GM12801 (cell line): Measurements from ENCODE around the gene THOC6.

Experiments
- TF ChIP-seq, protein P1 (sequence below): IDR thresholded peaks from one replicate; pipeline ENCODE4 v1.5.1; 2011; ENCODE audit warnings: control low read depth; ENCODE audit not compliant: insufficient read length; ENCODE audit errors: extremely low read depth

THOC6 gene

DNA sequence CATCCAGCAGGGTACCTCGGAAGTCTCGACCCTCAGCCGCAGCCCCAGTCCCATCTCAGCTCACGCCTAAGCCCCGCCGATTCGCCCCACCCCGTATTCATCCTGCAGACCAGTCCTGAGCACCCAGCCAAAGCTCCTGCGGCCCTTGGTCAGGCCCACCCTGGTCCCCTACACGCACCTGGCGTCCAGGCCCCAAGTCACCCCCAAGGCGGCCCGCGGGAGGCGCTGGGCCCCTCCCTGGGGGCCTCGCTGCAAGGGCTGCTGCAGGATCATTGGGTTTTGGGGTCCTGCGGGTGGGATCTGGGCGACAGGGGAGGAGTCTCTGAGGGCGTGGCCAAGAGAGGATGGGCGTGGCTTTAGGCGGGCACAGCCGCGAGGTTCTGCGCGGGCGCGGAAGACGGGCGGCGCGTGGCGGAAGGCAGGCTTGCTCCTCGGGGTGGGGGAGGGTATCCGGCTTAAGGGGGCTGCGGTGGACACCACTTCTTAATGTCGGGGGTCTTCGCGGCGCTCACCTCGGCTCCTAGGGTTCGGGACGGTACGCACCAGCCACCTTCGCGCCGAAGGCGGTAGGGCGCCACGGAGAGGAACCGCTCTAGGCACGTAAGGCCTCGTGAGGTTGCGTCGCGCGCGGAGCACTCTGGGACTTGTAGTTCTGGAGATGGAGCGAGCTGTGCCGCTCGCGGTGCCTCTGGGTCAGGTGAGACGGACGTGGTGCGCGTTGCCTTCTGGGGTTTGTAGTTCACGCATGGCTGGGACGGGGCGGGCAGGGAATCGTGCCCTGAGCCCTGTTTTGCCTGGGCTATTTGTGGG, at the start of gene THOC6, which contains the start of gene HCFC1R1:
Gene THOC6 (plus strand): TSS at position 367 of the 810 bp plus-strand sequence. CDS start 292 bp downstream, at position 659.
Gene HCFC1R1 (minus strand): TSS at position 274 of the 810 bp plus-strand sequence. CDS start 1 bp downstream, at position 273.
- TF ChIP-seq, protein P1, sequence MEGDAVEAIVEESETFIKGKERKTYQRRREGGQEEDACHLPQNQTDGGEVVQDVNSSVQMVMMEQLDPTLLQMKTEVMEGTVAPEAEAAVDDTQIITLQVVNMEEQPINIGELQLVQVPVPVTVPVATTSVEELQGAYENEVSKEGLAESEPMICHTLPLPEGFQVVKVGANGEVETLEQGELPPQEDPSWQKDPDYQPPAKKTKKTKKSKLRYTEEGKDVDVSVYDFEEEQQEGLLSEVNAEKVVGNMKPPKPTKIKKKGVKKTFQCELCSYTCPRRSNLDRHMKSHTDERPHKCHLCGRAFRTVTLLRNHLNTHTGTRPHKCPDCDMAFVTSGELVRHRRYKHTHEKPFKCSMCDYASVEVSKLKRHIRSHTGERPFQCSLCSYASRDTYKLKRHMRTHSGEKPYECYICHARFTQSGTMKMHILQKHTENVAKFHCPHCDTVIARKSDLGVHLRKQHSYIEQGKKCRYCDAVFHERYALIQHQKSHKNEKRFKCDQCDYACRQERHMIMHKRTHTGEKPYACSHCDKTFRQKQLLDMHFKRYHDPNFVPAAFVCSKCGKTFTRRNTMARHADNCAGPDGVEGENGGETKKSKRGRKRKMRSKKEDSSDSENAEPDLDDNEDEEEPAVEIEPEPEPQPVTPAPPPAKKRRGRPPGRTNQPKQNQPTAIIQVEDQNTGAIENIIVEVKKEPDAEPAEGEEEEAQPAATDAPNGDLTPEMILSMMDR: no peak

DNA sequence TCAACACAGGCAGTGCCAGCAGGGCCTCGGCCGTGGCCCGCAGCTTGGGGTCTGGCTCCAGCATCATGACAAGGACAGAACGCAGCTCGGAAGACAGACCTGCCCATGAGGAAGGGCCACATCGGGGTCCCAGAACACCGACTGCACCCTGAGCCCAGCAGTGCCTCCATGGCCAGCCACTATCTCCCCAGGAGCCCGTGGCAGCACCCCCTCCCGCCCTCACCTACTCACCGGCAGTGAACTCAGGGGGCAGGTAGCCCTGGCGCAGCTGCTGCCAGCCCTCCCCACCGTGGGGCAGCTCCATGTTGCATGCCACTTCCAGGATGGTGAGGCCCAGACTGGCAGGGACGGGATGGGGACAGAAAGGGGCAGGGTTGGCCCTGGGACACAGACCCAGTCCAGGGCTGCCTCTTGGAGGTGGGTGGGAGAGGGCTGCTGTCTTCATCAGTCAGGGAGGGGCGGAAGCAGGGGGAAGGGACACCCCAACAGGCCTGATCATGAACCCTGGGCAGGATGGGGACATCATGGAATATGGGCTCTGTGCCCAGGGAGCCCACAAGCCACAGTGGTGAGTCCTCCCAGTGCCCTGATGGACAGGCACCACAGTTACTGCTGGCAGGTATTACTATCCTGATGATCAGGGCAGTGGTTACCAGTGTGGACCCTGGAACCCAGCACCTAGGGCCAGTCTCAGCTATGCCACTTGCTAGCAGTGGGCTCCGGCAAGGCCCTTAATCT, 49.3 kb upstream of the THOC6 start:
- TF ChIP-seq, protein P1: no peak

DNA sequence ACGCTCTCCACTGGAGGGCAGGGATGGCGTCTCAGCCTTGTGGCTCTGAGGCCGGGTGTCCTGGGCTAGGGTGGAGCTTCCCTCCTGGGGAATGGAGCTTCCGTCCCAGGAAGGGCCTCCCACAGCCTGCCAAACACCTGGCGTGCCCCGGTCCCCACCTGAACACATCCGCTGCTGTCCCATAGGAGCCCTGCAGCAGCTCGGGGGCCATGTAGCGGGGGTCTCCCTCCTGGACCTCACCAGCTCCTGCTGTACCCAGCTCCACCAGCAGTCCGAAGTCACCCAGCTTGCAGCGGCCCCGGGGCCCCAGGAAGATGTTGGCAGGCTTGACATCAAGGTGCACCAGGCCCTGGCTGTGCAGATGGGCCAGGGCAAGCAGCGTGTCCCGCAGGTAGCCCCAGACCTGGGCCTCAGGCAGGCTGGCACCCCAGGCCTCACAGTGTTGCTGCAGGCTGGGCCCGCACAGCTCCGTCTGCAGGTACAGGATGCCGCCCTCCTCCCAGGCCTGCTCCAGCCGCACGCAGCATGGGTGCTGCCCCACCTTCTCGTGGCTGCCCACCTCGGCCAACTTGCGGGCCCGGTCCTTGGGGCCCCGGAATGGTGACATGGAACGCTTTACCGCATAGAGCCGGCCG, 48.6 kb upstream of the THOC6 start:
- TF ChIP-seq, protein P1: no peak

DNA sequence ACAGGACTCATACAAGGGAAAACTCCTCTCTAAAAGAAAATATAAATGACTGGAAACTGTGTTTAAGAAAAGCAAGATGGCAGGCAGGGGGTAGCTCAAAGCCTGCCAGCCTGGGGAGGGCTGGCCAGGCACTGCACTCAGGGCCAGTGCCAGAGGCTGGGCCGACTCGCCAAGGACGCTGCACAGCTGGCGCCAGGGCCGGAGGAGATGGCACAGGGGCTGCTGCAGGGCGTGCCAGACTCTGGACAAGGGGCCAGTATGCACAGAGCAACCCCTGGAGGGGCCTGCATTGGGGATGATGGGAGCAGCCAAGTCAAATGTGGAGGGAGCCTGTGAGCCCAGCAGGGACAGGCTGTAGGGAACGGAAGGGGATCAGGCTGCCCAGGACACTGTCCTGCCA, 47.6 kb upstream of the THOC6 start:
- TF ChIP-seq, protein P1: no peak

DNA sequence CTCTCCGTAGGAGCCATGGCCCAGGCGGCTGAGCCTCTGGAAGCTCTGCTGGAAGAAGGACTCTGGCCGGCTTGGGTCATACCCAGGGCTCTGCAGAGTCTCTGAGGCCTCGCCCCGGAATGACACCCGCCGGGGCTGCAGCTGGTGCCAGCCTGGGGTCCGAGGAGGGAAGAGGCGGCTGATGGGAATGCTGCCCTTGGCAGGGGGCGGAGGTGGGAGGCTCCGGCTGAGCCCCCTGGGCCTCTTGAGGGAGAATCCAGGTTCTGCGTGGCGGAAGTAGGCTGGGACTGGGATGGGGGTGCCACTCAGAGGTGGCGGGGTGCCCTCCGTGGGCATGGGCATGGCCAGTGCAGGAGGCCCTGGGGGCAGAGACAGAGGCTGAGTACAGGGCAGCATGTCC, 47.2 kb upstream of the THOC6 start:
- TF ChIP-seq, protein P1: no peak

DNA sequence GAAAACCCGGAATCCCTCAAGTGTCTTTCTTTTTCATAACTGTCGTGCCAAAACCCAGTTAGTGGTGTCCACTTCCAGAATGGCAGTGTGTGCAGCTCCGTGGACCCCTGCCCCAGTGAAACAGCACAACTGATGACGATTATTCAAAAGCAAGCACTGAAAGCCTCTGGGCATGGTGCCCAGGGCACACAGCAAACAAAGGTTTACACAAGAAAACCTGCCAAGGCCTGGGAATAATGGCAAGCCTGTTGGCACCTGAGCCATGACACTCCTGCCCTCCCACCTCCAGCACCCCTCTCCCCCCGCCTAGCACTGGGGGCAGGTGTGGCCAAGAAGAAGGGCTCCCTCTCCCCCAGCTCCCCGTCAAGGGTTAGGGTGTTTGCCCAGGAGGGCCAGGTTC, 46.4 kb upstream of the THOC6 start:
- TF ChIP-seq, protein P1: no peak

DNA sequence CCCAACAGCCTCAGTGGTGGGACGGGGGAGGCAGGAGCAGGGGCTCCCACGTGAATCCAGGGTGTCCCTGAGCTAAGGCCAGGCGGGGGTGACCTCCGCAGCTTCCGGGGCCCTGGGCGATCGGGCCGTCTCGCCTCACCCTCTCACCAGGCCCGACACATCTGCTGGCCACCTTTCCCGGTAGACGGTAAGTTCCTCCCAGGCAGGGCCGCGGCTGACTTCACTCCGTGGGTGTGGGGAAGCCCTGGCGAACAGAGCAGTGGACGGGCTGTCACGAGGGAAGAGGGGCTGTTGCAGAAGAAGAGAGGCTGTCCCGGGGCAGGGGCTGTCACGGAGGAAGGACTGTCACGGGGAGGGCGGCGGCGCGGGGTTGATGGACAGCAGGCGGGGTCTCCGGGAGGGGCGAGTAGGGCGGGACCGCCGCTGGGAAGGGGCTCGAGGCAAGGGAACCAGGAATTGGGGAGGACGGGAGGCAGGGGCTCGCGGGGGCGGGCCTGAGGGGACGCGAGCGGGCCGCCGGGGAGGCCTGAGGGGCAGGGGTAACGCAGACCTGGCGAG, 44.1 kb upstream of the THOC6 start:
- TF ChIP-seq, protein P1: no peak
